H1 (cell line): ENCODE data around the gene PCDHB7. TPM values are rescaled to one million over a fixed set of nuclear protein-coding genes. Genes with fewer than 3 reads are reported as not detected.
"Not testable (repeated sequence)": the region's sequence is repeated elsewhere in the genome, so short reads cannot be mapped to it uniquely, and the experiment has no call there.

Source experiments
- CTCF ChIA-PET: fragments of 300-600 bp; sonication (Branson Sonifier 250); formaldehyde crosslinking; loops from one replicate; lab custom pipeline; 2021; ENCODE audit not compliant: partially characterized antibody; lab: Charles Lee
- POLR2A ChIA-PET: fragments of 300-600 bp; sonication (Branson Sonifier 250); formaldehyde crosslinking; loops from one replicate; lab custom pipeline; 2021; ENCODE audit warnings: inconsistent platforms; ENCODE audit not compliant: partially characterized antibody; lab: Charles Lee
- DNase-seq, 2 experiments: peaks; one replicate each; pipeline versions ENCODE4 v3.0.0 to v3.0.0-alpha.2; 2010 to 2022; ENCODE audit warnings: low spot score in 2 of 2, low read depth in 1 of 2, mixed read lengths in 1 of 2
- FAIRE-seq: peaks from 2 replicates; lab custom pipeline; 2011; peaks lifted over from hg19 to GRCh38; lab: Jason Lieb, UNC
- H2AFZ ChIP-seq: 2 replicates; pipeline ENCODE4 v1.8.1; 2012; ENCODE audit warnings: low read length, inconsistent platforms
- H2AK5ac ChIP-seq: 2 replicates; pipeline ENCODE4 v1.6.1; 2013; ENCODE audit warnings: low read depth, low read length
- H2BK120ac ChIP-seq: replicated peaks from 2 replicates; pipeline ENCODE3; 2013; ENCODE audit warnings: low read depth, low read length, inconsistent platforms
- H2BK12ac ChIP-seq: 2 replicates; pipeline ENCODE4 v1.6.1; 2013; ENCODE audit warnings: low read depth, low read length
- H2BK15ac ChIP-seq: 2 replicates; pipeline ENCODE4 v1.6.1; 2013; ENCODE audit warnings: low read length
- H2BK20ac ChIP-seq: 2 replicates; pipeline ENCODE4 v1.6.1; 2013; ENCODE audit warnings: low read length
- H2BK5ac ChIP-seq: 2 replicates; pipeline ENCODE4 v1.6.1; 2013; ENCODE audit warnings: low read depth, low read length
- H3K14ac ChIP-seq: 2 replicates; pipeline ENCODE4 v1.6.1; 2013; ENCODE audit warnings: inconsistent platforms; ENCODE audit not compliant: insufficient read length
- H3K18ac ChIP-seq: 2 replicates; pipeline ENCODE4 v1.6.1; 2013; ENCODE audit warnings: low read length; ENCODE audit errors: extremely low read depth
- H3K23ac ChIP-seq: 2 replicates; pipeline ENCODE4 v1.6.1; 2013; ENCODE audit warnings: inconsistent platforms; ENCODE audit not compliant: insufficient read length
- H3K23me2 ChIP-seq: 2 replicates; pipeline ENCODE4 v1.6.1; 2013; ENCODE audit warnings: low read depth, low read length
- H3K27ac ChIP-seq: 2 replicates; pipeline ENCODE4 v1.6.1; 2011; ENCODE audit warnings: low read depth, low read length, inconsistent platforms
- H3K27me3 ChIP-seq, 4 experiments: replicated peaks in 1 of 4; 1 replicate in 1 of 4; 2 replicates in 3 of 4; pipeline versions ENCODE4 v1.6.1 to v1.8.1; 2011 to 2013; ENCODE audit warnings: low read length in 3 of 4, mild to moderate bottlenecking in 3 of 4, inconsistent platforms in 2 of 4, mixed read lengths in 2 of 4, moderate library complexity in 1 of 4; ENCODE audit not compliant: control insufficient read depth in 3 of 4, insufficient read depth in 3 of 4; ENCODE audit errors: extremely low read depth in 1 of 4
- H3K36me3 ChIP-seq, 4 experiments: 2 replicates each; pipeline versions ENCODE4 v1.6.1 to v1.8.1; 2011 to 2013; ENCODE audit warnings: mild to moderate bottlenecking in 4 of 4, low read length in 3 of 4, moderate library complexity in 2 of 4, control low read depth in 1 of 4, inconsistent platforms in 1 of 4; ENCODE audit not compliant: insufficient read depth in 4 of 4, control insufficient read depth in 2 of 4
- H3K4ac ChIP-seq: replicated peaks from 2 replicates; pipeline ENCODE3; 2013; ENCODE audit warnings: low read length, low read depth, mixed read lengths, inconsistent platforms; ENCODE audit not compliant: insufficient read length
- H3K4me1 ChIP-seq, 4 experiments: replicated peaks in 1 of 4; 1 replicate in 1 of 4; 2 replicates in 3 of 4; pipeline versions ENCODE4 v1.6.1 to v1.8.1; 2011 to 2013; ENCODE audit warnings: low read length in 3 of 4, inconsistent platforms in 2 of 4, mixed read lengths in 1 of 4; ENCODE audit not compliant: insufficient read depth in 4 of 4, control insufficient read depth in 3 of 4
- H3K4me2 ChIP-seq, 2 experiments: 2 replicates each; pipeline versions ENCODE4 v1.6.1 to v1.8.1; 2011 to 2013; ENCODE audit warnings: low read depth in 2 of 2, low read length in 2 of 2, control low read depth in 1 of 2, inconsistent platforms in 1 of 2, mild to moderate bottlenecking in 1 of 2; ENCODE audit not compliant: insufficient read depth in 1 of 2
- H3K4me3 ChIP-seq, 4 experiments: fragments of 200-600, 300-600 bp in 1 of 4; sonication (generic), shearing (Covaris generic), sonication (Bioruptor Twin) in 1 of 4; 2 replicates each; pipeline versions ENCODE4 v1.5.1 to v1.8.1; 2011 to 2016; ENCODE audit warnings: low read length in 4 of 4, low read depth in 3 of 4, control low read depth in 2 of 4, inconsistent platforms in 2 of 4, mild to moderate bottlenecking in 2 of 4, mixed read lengths in 1 of 4, moderate library complexity in 1 of 4; ENCODE audit not compliant: insufficient read depth in 2 of 4; ENCODE audit errors: extremely low read depth in 1 of 4
- H3K56ac ChIP-seq: replicated peaks from 2 replicates; pipeline ENCODE3; 2013; ENCODE audit warnings: low read depth, mild to moderate bottlenecking, mixed read lengths, low read length, inconsistent platforms; ENCODE audit not compliant: insufficient read length
- H3K79me1 ChIP-seq: 2 replicates; pipeline ENCODE4 v1.6.1; 2013; ENCODE audit warnings: low read depth, low read length, control low read depth
- H3K79me2 ChIP-seq, 2 experiments: 2 replicates each; pipeline versions ENCODE4 v1.6.1 to v1.8.1; 2012 to 2013; ENCODE audit warnings: low read length in 2 of 2, mild to moderate bottlenecking in 2 of 2, inconsistent platforms in 1 of 2; ENCODE audit not compliant: insufficient read depth in 2 of 2, control insufficient read depth in 1 of 2
- H3K9ac ChIP-seq, 4 experiments: replicated peaks in 1 of 4; 1 replicate in 1 of 4; 2 replicates in 3 of 4; pipeline versions ENCODE4 v1.6.1 to v1.8.1; 2011 to 2013; ENCODE audit warnings: low read depth in 3 of 4, low read length in 3 of 4, control low read depth in 2 of 4, mild to moderate bottlenecking in 2 of 4, moderate library complexity in 2 of 4, inconsistent platforms in 1 of 4; ENCODE audit errors: extremely low read depth in 1 of 4
- H3K9me3 ChIP-seq, 2 experiments: 2 replicates each; pipeline versions ENCODE4 v1.6.1 to v1.8.1; 2012 to 2013; ENCODE audit warnings: mild to moderate bottlenecking in 2 of 2, moderate library complexity in 2 of 2, control low read depth in 1 of 2, inconsistent platforms in 1 of 2, low read depth in 1 of 2, low read length in 1 of 2, mixed read lengths in 1 of 2; ENCODE audit not compliant: insufficient read depth in 2 of 2
- H4K20me1 ChIP-seq, 2 experiments: replicated peaks in 1 of 2; 2 replicates each; pipeline versions ENCODE3 to v1.8.1; 2011 to 2013; ENCODE audit warnings: inconsistent platforms in 2 of 2, low read length in 2 of 2, mild to moderate bottlenecking in 1 of 2; ENCODE audit not compliant: insufficient read depth in 2 of 2, control insufficient read depth in 1 of 2
- H4K5ac ChIP-seq: 2 replicates; pipeline ENCODE4 v1.6.1; 2013; ENCODE audit warnings: low read length, low read depth, mixed read lengths, inconsistent platforms; ENCODE audit not compliant: insufficient read length
- H4K8ac ChIP-seq: 2 replicates; pipeline ENCODE4 v1.8.0; 2013; ENCODE audit warnings: mild to moderate bottlenecking, moderate library complexity, low read length, inconsistent platforms; ENCODE audit not compliant: insufficient read depth; ENCODE audit errors: extremely low read depth
- H4K91ac ChIP-seq: replicated peaks from 2 replicates; pipeline ENCODE3; 2013; ENCODE audit warnings: low read length, mixed read lengths, inconsistent platforms; ENCODE audit not compliant: insufficient read length
- WGBS, 2 experiments: shearing (Covaris generic) in 1 of 2; methylation state at CpG; one replicate each; pipeline versions ENCODE4 v1.1.6 to v1.1.7; 2013 to 2015; ENCODE audit warnings: low lambda C conversion rate in 2 of 2, mixed read lengths in 2 of 2, inconsistent platforms in 1 of 2, low coverage in 1 of 2, missing lambda C conversion rate in 1 of 2; ENCODE audit not compliant: insufficient replicate concordance in 2 of 2, insufficient coverage in 1 of 2, insufficient read length in 1 of 2; ENCODE audit errors: extremely low coverage in 1 of 2, missing lambda C conversion rate in 1 of 2; 5-methylcytosine and 5-hydroxymethylcytosine counted together
- polyA plus RNA-seq, 7 experiments: library from polyadenylated mRNA; depleted of rRNA in 3 of 7; stranded (reverse) in 5 of 7; unstranded in 2 of 7; fragments of >200 nt in 5 of 7; fragments of 200-250 nt in 2 of 7; gene quantifications; 1 replicate in 5 of 7; 2 replicates in 1 of 7; 4 replicates in 1 of 7; pipeline versions ENCODE4 v1.2.1 to v1.2.3, GENCODE V29; 2011 to 2013; ENCODE audit warnings: missing spikeins in 2 of 7, mixed read lengths in 2 of 7
- total RNA-seq: library from RNA; stranded (reverse); fragmentation: NEBNext Ultra II Directional; extraction: Animal tissue kit (Norgen Biotek cat#: 25700); gene quantifications from 2 replicates; pipeline ENCODE4 v1.2.1, GENCODE V29; 2021

The PCDHB7 gene
- total and polyA plus RNA-seq, 2 of the 8 experiments (the other 6 are each of a cell fraction or from before 2014, with no cell fraction given) = 0.17 to 0.19 TPM

- H3K9ac ChIP-seq, H3K36me3 ChIP-seq, H2BK20ac ChIP-seq, H3K4me3 ChIP-seq, H2AK5ac ChIP-seq, H2BK15ac ChIP-seq, H4K8ac ChIP-seq, POLR2A ChIA-PET, H3K23ac ChIP-seq, H3K4me1 ChIP-seq, DNase-seq, H3K14ac ChIP-seq, H3K9me3 ChIP-seq, H4K91ac ChIP-seq, H2BK5ac ChIP-seq, H3K27ac ChIP-seq, H2AFZ ChIP-seq, H3K79me2 ChIP-seq, H3K56ac ChIP-seq, H3K18ac ChIP-seq, H3K79me1 ChIP-seq, H2BK12ac ChIP-seq, FAIRE-seq, H2BK120ac ChIP-seq, H3K27me3 ChIP-seq, H4K5ac ChIP-seq, H3K4me2 ChIP-seq, H3K4ac ChIP-seq, H4K20me1 ChIP-seq, H3K23me2 ChIP-seq: not testable (repeated sequence)
- CTCF ChIA-PET = interaction anchor here (6.0 kb wide), 1 partner anchor 12 kb away, joined by 39 read pairs; the partner anchor contains the start of gene PCDHB16
- 91% methylated on average over 6 of the region's 37 CpGs; no CpG with 5 or more reads in 1 of the 2 experiments for WGBS, 2 experiments
Observed at GRCh38 chr5:141194332-141194731, 21.9 kb downstream of the PCDHB7 start.
